Stimulated activated CD4-positive, alpha-beta T cell treated with anti-CD3 and anti-CD28 coated beads, Interleukin-12 subunit alpha, Interleukin-12 subunit beta, amount 100 ng/mL, for 24 hours (primary cell): Measurements from ENCODE around the gene NDUFAF2.
"Not testable (repeated sequence)": the region's sequence is repeated elsewhere in the genome, so short reads cannot be mapped to it uniquely, and the experiment has no call there.

Source experiments
- DNase-seq, 2 experiments: peaks; one replicate each; pipeline ENCODE4 v3.0.0-alpha.2; 2020; ENCODE audit warnings: low read depth in 2 of 2

The NDUFAF2 gene

GRCh38 chr5:60992871-60993270 lies 47.9 kb downstream of the NDUFAF2 start:
- DNase-seq = no peak

GRCh38 chr5:60993425-60993824 lies 48.4 kb downstream of the NDUFAF2 start:
- DNase-seq = no peak

GRCh38 chr5:60993875-60994571 lies 49.0 kb downstream of the NDUFAF2 start:
- no peak for DNase-seq

GRCh38 chr5:60996368-60996767 lies 51.4 kb downstream of the NDUFAF2 start:
- DNase-seq = no peak

GRCh38 chr5:60997721-60998120 lies 52.7 kb downstream of the NDUFAF2 start:
- no peak for DNase-seq

- DNase-seq = no peak
Observed at GRCh38 chr5:61000887-61001286, 55.9 kb downstream of the NDUFAF2 start.

- no peak for DNase-seq
Observed at GRCh38 chr5:61001647-61002046, 56.6 kb downstream of the NDUFAF2 start.

- DNase-seq = no peak
Observed at GRCh38 chr5:61002611-61003355, 57.8 kb downstream of the NDUFAF2 start.

GRCh38 chr5:61004448-61004847 lies 59.4 kb downstream of the NDUFAF2 start:
- no peak for DNase-seq

- no peak for DNase-seq
Observed at GRCh38 chr5:61009907-61010306, 64.9 kb downstream of the NDUFAF2 start.

- DNase-seq = no peak
Observed at GRCh38 chr5:61010467-61011454, 65.8 kb downstream of the NDUFAF2 start.

GRCh38 chr5:61018062-61018461 lies 73.1 kb downstream of the NDUFAF2 start:
- no peak for DNase-seq

- no peak for DNase-seq
Observed at GRCh38 chr5:61019642-61020041, 74.6 kb downstream of the NDUFAF2 start.

- DNase-seq = no peak
Observed at GRCh38 chr5:61020415-61020814, 75.4 kb downstream of the NDUFAF2 start.

GRCh38 chr5:61023131-61023530 lies 78.1 kb downstream of the NDUFAF2 start:
- no peak for DNase-seq

- DNase-seq = no peak
Observed at GRCh38 chr5:61026004-61026403, 81.0 kb downstream of the NDUFAF2 start.

GRCh38 chr5:61028382-61028781 lies 83.4 kb downstream of the NDUFAF2 start:
- no peak for DNase-seq

- DNase-seq = no peak
Observed at GRCh38 chr5:61029456-61030162, 84.6 kb downstream of the NDUFAF2 start.

- no peak for DNase-seq
Observed at GRCh38 chr5:61030163-61030482, 85.1 kb downstream of the NDUFAF2 start.

- not testable (repeated sequence) for DNase-seq
Observed at GRCh38 chr5:61031301-61031700, 86.3 kb downstream of the NDUFAF2 start.

- DNase-seq = no peak
Observed at GRCh38 chr5:61044545-61044944, 99.5 kb downstream of the NDUFAF2 start.

GRCh38 chr5:61047346-61047745 lies 102.3 kb downstream of the NDUFAF2 start:
- DNase-seq = no peak
